ENCODE measurements around the gene CYTH1.

CYTH1 gene, protein sequence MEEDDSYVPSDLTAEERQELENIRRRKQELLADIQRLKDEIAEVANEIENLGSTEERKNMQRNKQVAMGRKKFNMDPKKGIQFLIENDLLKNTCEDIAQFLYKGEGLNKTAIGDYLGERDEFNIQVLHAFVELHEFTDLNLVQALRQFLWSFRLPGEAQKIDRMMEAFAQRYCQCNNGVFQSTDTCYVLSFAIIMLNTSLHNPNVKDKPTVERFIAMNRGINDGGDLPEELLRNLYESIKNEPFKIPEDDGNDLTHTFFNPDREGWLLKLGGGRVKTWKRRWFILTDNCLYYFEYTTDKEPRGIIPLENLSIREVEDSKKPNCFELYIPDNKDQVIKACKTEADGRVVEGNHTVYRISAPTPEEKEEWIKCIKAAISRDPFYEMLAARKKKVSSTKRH

DNA sequence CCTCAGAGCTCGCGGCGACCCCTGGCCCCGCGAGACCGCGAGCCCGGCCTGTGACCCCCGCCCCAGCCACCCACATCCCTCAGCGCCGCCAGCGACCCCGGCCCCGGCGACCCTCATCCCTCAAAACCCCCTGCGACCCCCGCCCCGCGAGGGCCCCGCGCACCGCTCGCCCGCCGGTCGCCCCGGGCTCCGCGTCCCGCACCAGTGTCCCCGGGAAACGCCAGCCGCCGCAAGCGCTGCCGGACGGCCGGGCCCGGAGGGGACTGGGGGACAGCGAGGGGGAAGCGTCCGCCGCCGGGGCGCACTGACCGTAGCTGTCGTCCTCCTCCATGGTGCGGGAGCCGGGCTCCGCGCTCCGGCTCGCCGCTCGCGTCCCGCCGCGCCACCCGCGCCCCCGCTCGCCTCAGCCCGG is at the start of gene CYTH1:
Gene CYTH1, minus strand, starts transcription at position 381 of the 412 bp plus-strand sequence. Its CDS starts 50 bp downstream, at position 331.
- no peak for DNase-seq (ENCODE audit: low read depth, low spot score)

- DNase-seq (ENCODE audit: low read depth, low spot score), result no peak
Observed at GRCh38 chr17:78829477-78829876, 47.4 kb upstream of the CYTH1 start.

DNA sequence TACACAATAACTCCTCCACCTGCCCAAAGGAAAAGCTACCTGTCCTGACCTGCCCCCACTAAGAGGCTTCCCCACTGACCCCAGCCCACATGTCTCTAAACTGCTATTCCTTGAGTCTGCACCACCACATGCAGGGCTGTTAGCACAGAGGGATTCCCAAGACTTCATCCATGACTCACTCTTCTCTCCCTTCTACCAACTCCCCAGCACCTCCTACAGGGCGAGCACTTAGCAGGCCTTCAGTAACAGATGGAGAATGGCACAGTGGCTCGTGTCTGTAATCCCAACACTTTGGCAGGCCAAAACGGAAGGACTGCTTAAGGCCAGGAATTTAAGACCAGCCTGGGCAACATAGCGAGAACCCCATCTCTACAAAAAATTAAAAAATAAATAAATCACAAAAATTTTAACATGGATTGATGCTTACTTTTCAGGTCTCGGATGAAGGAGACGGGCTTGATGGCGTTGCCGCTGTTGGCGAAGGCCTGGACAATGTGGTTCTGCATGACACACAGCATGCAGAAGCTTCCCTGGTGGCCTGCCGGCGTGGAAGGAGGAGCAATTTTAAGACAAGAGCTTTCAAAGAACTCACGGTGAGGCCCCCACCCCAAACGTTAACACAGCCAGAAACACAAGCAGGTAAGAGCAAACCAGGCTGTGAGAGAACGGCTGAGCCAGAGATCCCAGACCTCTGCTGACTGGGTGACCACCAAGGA is 46.6 kb upstream of the CYTH1 start:
- no peak for DNase-seq (ENCODE audit: low read depth, low spot score)

- no peak for DNase-seq (ENCODE audit: low read depth, low spot score)
Observed at GRCh38 chr17:78826836-78827509, 44.9 kb upstream of the CYTH1 start.

GRCh38 chr17:78826421-78826820 is 44.3 kb upstream of the CYTH1 start:
- no peak for DNase-seq (ENCODE audit: low read depth, low spot score)

DNA sequence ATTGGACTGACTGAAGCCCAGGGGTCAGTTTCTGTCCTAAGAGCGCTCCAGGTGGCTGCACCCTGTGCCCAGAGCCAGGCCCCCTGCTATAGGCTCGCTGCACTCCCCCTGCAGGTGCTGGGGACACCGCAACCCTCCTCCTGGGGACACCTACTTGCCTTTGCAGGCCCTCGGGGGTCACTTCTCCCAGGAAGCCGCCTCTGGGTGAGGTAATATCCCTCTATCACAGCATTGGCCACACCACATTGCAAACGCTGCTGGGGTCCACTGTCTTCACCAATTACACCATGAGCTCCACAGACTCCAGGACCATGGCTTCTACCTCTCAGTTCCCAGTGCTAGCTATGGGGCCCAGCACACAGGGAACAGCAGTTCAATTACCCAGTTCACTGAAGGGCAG is 43.6 kb upstream of the CYTH1 start:
- DNase-seq (ENCODE audit: low read depth, low spot score), result no peak

DNA sequence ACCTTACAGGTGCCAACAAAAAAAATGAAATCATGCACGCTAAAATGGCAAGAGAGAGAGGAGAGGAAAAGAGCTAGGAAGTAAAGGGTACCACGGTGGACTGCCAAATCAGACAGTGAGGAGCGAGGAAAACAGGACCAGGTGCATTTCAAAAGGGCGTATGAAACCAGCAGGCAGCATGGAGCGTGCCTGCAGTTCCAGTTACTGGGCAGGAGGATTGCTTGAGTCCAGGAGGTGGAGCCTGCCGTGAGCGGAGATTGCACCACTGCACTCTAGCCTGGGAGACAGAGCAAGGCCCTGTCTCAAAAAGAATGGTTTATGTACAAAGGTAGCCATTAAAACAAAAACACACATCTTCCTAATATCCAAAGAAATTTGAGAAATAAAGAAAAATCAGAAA is 42.2 kb upstream of the CYTH1 start:
- DNase-seq (ENCODE audit: low read depth, low spot score), result no peak

GRCh38 chr17:78823282-78824046 is 41.4 kb upstream of the CYTH1 start:
- DNase-seq (ENCODE audit: low read depth, low spot score), result no peak

- DNase-seq (ENCODE audit: low read depth, low spot score), result no peak
Observed at GRCh38 chr17:78822552-78822951, 40.5 kb upstream of the CYTH1 start.

DNA sequence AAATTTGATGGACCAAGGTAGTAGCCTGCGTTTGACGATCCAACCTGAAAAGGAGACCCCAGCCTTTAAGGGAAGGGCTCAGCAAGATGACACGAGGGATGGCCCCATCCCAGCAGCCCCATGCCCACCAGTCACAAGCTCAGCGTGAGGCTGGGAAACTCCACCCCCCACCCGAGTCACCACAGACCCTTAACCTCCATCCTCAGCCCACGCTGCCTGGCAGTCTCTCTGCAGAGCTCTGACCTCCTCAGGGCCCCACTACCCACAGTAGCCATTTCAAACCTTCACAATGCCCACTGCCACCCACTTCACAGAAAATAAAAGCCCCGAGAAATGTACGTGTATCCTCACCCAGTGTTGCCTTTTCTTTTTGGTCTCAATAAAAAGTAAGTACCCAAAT is 39.9 kb upstream of the CYTH1 start:
- no peak for DNase-seq (ENCODE audit: low read depth, low spot score)

- no peak for DNase-seq (ENCODE audit: low read depth, low spot score)
Observed at GRCh38 chr17:78820841-78821240, 38.8 kb upstream of the CYTH1 start.

DNA sequence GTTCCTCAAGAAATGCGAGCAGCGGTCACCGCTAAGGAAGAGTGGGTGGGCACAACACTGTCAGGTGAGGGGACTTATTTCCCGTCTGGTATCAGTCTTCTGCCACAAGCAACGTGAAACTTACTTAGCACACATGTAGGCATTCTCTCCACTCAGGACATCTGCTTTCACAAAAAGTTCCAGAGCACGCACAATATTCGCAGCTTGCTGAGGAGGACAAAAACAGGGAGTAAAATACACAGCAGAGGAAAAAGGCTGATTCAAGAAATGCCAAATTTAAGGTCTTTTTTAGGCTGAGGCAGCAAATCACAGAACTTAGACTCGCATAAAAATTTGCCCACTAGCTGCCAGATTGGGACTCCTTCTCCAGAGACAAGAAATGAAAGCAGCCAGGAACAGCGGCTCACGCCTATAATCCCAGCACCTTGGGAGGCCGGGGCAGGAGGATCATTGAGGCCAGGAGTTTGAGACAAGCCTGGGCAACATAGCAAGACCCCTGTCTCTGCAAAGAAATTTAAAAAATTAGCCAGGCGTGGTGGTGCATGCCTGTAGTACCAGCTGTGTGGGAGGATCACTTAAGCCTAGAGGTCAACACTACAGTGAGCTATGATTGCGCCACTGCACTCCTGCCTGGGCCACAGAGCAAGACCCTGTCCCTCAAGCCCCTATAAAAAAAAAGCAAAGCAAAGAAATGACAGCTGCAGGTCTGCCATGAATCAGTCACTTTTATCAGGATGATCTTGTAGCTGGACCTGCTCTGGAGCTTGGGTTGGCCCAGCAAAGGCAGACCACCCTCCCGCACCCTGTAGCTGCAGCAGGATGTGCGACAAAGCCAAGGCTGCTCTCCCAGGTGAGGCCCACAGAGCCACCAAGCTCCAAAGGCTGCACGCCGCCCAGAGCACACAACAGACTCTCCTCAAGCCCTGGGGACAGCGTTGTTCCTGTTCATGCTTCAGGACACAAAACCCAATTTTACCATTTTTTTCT is 38.0 kb upstream of the CYTH1 start:
- no peak for DNase-seq (ENCODE audit: low read depth, low spot score)

DNA sequence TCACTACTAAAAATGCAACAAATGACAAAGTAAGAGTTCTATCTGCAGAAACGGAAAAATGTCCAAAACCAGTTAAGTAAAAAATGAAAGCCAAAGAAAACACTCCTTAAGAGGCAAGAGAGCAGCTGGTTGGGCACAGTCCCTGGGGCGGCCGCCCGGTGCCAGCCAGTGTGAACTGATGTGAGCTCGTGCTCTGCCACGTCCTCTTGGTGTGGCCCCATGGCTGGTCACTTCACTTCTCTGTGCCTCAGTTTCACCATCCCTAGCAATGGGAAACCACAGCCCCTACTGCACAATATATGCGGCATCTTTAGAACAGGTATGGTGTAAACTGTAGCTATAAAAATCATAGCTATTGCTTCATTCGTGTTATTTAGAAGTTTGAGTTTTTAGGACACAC is 37.3 kb upstream of the CYTH1 start:
- no peak for DNase-seq (ENCODE audit: low read depth, low spot score)

GRCh38 chr17:78818932-78819331 is 36.9 kb upstream of the CYTH1 start:
- no peak for DNase-seq (ENCODE audit: low read depth, low spot score)

DNA sequence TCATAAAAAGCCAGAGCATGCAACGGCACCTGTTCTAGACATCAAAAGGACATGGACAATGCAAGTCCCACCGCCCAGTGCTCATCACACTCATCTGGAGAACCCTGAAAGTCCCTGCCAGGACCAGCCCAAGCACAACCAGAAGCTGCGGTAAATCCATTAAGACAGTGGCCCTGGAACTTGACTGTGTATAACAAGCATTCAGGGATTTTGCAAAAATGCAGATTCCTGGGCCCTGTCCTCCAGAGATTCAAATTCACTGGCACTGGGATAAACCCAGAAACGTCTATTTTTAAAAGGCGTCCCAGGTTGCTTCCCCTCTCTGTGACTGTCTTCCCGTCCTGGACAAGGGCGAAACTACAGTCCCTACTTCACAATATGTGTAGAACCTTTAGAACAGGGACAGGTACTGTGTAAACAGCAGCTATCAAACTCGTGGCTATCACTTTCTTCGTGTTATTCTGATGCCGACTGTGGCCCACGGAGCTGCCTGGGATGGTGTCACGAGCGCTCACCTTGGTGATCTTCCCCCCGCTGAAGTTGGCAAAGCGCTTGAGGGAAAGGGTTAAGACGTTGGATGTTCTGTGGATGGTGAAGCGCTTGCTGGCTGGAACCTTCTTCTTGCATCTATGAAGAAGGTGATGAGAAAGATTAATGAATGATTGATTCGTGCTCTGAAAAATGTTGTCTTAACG is 36.2 kb upstream of the CYTH1 start:
- no peak for DNase-seq (ENCODE audit: low read depth, low spot score)

DNA sequence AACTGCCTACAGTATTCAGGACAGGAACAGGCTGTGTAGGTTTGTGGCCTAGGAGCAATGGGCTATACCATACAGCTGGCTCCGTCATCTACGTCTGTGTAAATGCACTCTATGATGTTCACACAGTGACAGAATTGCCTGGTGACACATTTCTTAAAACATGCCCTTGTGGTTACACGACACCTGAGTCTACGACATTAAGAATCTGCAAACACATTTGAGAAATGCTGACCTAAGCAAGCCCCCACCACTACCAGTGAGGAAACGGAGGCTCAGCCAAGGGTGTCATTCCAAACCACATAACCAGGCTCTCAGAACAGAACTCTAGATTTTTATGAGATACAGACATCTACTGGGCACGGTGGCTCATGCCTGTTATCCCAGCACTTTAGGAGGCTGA is 35.0 kb upstream of the CYTH1 start:
- DNase-seq (ENCODE audit: low read depth, low spot score), result peak; percentile 29

DNA sequence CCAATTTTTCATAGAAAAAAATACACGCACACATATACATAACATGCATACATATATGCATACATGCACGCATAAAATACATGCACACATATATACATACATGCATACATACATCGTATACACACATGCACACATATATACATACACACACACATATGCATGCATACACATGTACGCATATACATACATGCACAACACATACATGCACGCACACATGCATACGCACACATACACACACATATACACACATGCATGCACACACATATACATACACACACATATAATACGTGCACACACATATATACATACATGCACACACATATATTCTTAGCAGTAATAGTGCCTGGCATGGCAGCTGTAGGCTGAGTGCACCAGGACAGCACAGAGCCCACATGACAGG is 33.6 kb upstream of the CYTH1 start:
- no peak for DNase-seq (ENCODE audit: low read depth, low spot score)

DNA sequence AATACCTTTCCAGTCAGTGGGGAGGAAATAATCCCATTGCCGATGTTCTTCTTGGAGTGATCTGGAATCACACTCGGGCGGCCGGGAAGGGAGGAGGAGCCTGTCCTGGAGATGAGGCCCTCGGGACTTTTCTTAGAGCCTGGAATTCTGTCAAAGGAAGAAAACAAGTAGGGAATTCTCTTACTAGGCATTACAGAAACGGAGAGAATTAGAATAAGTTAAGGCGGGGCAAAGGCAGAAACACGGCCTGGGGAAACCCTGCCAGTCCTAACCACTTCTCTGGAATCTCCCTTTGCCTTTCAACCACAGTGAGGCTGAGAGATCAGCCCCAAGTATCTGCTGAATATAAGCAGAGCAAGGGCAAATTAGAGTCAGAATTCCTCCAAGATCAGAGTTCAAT is 30.8 kb upstream of the CYTH1 start:
- no peak for DNase-seq (ENCODE audit: low read depth, low spot score)

GRCh38 chr17:78808163-78808562 is 26.1 kb upstream of the CYTH1 start:
- no peak for DNase-seq (ENCODE audit: low read depth, low spot score)

GRCh38 chr17:78806451-78806850 is 24.4 kb upstream of the CYTH1 start:
- no peak for DNase-seq (ENCODE audit: low read depth, low spot score)
